Measurements from ENCODE around the gene HDAC10. TPM values are rescaled to one million over a fixed set of nuclear protein-coding genes. Genes with fewer than 3 reads are reported as not detected.

Gene HDAC10
- total and polyA plus RNA-seq, 2 experiments from 2014 or later: 23.8 to 30.2 TPM

- H3K79me2 ChIP-seq: peaks cover 42% of the 10 kb centered on the region
- H3K9me3 ChIP-seq (ENCODE audit: low read depth): no peaks in the 10 kb centered on the region
- H3K4me3 ChIP-seq: no peak overlapping the region
- peaks cover 7% of the 10 kb centered on the region for H3K4me1 ChIP-seq (ENCODE audit: insufficient read depth)
- no peaks in the 10 kb centered on the region for H3K27me3 ChIP-seq
- H2AFZ ChIP-seq: no peak overlapping the region
- H3K9me2 ChIP-seq (replicated peaks; ENCODE audit: insufficient read depth): no peaks in the 10 kb centered on the region
- 78% methylated on average over 11 of the region's 11 CpGs for WGBS (ENCODE audit: low lambda C conversion rate, missing lambda C conversion rate)
- no peak overlapping the region for H3K27ac ChIP-seq
- peaks cover 9% of the 10 kb centered on the region for H4K20me1 ChIP-seq (ENCODE audit: insufficient read depth, poor library complexity, severe bottlenecking)
- no peak for TF ChIP-seq EZH2 (IDR thresholded peaks at IDR 0.05; ENCODE audit: borderline replicate concordance)
- no peak for TF ChIP-seq EZH2phosphoT487 (IDR thresholded peaks at IDR 0.05; ENCODE audit: low read depth, severe bottlenecking, unreplicated experiment)
- TF ChIP-seq CTCF (IDR thresholded peaks at IDR 0.05; ENCODE audit: poor library complexity): peak; percentile 42
- no peaks in the 10 kb centered on the region for H3K36me3 ChIP-seq (replicated peaks; ENCODE audit: insufficient read depth, low read depth)
- H3K4me2 ChIP-seq: no peak overlapping the region
- DNase-seq (ENCODE audit: low spot score): no peak
These were observed 14.2 kb downstream of the HDAC10 start for GRCh38 chr22:50236731-50237409.

- Histone ChIP-seq H3K4me2 (no peak overlapping the region), H3K9me2 (replicated peaks; ENCODE audit: insufficient read depth) (no peaks in the 10 kb centered on the region), H3K27me3 (no peaks in the 10 kb centered on the region), H4K20me1 (ENCODE audit: insufficient read depth, poor library complexity, severe bottlenecking) (no peaks in the 10 kb centered on the region), H3K4me1 (ENCODE audit: insufficient read depth) (no peaks in the 10 kb centered on the region), H3K27ac (no peak overlapping the region), H3K4me3 (no peak overlapping the region), H3K36me3 (replicated peaks; ENCODE audit: insufficient read depth, low read depth) (no peaks in the 10 kb centered on the region), H2AFZ (no peak overlapping the region), H3K79me2 (peaks cover 13% of the 10 kb centered on the region), H3K9me3 (ENCODE audit: low read depth) (no peaks in the 10 kb centered on the region)
- WGBS (ENCODE audit: low lambda C conversion rate, missing lambda C conversion rate): 94% methylated on average over 18 of the region's 18 CpGs
- TF ChIP-seq CTCF (IDR thresholded peaks at IDR 0.05; ENCODE audit: poor library complexity): no peak
- no peak for TF ChIP-seq EZH2 (IDR thresholded peaks at IDR 0.05; ENCODE audit: borderline replicate concordance)
- TF ChIP-seq EZH2phosphoT487 (IDR thresholded peaks at IDR 0.05; ENCODE audit: low read depth, severe bottlenecking, unreplicated experiment): no peak
- no peak for DNase-seq (ENCODE audit: low spot score)
These were observed 17.8 kb downstream of the HDAC10 start for GRCh38 chr22:50233223-50233622.

GRCh38 chr22:50232481-50233151 is 18.4 kb downstream of the HDAC10 start:
- no peak for DNase-seq (ENCODE audit: low spot score)
- Histone ChIP-seq H3K79me2 (peaks cover 9% of the 10 kb centered on the region), H3K27ac (no peak overlapping the region), H3K27me3 (no peaks in the 10 kb centered on the region), H3K4me3 (no peak overlapping the region), H3K9me2 (replicated peaks; ENCODE audit: insufficient read depth) (no peaks in the 10 kb centered on the region), H4K20me1 (ENCODE audit: insufficient read depth, poor library complexity, severe bottlenecking) (no peaks in the 10 kb centered on the region), H2AFZ (no peak overlapping the region), H3K36me3 (replicated peaks; ENCODE audit: insufficient read depth, low read depth) (no peaks in the 10 kb centered on the region), H3K9me3 (ENCODE audit: low read depth) (no peaks in the 10 kb centered on the region), H3K4me2 (no peak overlapping the region), H3K4me1 (ENCODE audit: insufficient read depth) (no peaks in the 10 kb centered on the region)
- WGBS (ENCODE audit: low lambda C conversion rate, missing lambda C conversion rate): 97% methylated on average over 20 of the region's 20 CpGs
- TF ChIP-seq CTCF (IDR thresholded peaks at IDR 0.05; ENCODE audit: poor library complexity): no peak
- TF ChIP-seq EZH2 (IDR thresholded peaks at IDR 0.05; ENCODE audit: borderline replicate concordance): no peak
